Adrenal gland (tissue), 5 donors: ENCODE measurements around the gene LHFPL2.

Experiments used
- CTCF ChIP-seq, 6 experiments: fragments of 450-650 bp in 4 of 6; fragments of 200-600 bp in 2 of 6; sonication (generic) in 1 of 6; IDR thresholded peaks; 1 replicate in 5 of 6; 2 replicates in 1 of 6; pipeline versions ENCODE4 v1.5.1 to v1.8.0; 2016 to 2021; ENCODE audit warnings: antibody characterized with exemption in 6 of 6, mild to moderate bottlenecking in 2 of 6, moderate library complexity in 1 of 6
- POLR2A ChIP-seq, 2 donors: fragments of 450-650 bp; IDR thresholded peaks; one replicate each; pipeline ENCODE4 v1.6.1; 2017; ENCODE audit warnings: antibody characterized with exemption in 2 of 2, mild to moderate bottlenecking in 2 of 2, moderate library complexity in 1 of 2
- donor health status: DM: no; HTN: no; CAD: no.

DNA sequence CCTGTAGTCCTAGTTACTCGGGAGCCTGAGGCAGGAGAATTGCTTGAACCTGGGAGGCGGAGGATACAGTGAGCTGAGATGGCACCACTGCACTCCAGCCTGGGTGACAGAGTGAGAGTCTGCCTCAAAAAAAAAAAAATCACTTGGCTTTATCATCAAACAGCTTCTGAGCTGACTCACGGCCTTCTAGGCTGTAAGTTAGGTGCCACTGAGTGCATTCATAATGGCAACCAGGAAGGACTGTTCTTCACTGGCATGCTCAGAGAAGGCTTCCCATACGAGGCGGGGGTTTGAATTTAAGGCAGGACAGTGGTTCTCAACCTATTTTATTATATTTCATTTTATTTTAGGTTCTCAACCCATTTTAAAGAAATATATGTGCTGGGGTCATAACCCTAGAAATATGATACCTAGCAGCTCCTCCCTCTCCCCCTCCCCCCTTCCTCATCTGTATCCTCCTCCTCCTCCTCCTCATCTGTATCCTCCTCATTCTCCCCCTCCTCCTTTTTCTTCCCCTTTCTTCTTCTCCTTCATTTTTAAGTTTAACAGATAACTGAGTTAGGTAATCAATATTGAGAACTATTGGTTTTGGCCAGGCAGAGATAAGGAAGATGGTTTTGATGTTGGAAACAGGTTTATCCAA is 19.0 kb upstream of the LHFPL2 start:
- TF ChIP-seq POLR2A (IDR thresholded peaks at IDR 0.05) (no peak), CTCF (IDR thresholded peaks at IDR 0.05) (no peak)
